Loucy (cell line): ENCODE data around the gene SUPT4H1.
A peak's percentile ranks its signal among the peaks of the same experiment; 100 is the strongest.

Experiments
- H2AFZ ChIP-seq: fragments of 200-600 bp; sonication (generic); 2 replicates; pipeline ENCODE4 v1.6.0; 2016; ENCODE audit warnings: antibody characterized with exemption, mild to moderate bottlenecking, low read length, moderate library complexity
- H3F3A ChIP-seq: fragments of 200-600 bp; 2 replicates; pipeline ENCODE4 v1.6.0; 2016; ENCODE audit warnings: antibody characterized with exemption, low read depth, mild to moderate bottlenecking
- H3K27me3 ChIP-seq: fragments of 200-600 bp; sonication (generic); 2 replicates; pipeline ENCODE4 v1.6.1; 2014; ENCODE audit warnings: low read length, mild to moderate bottlenecking; ENCODE audit not compliant: insufficient read depth, poor library complexity, severe bottlenecking
- H3K36me3 ChIP-seq: fragments of 200-600 bp; sonication (generic); 2 replicates; pipeline ENCODE4 v1.6.1; 2016; ENCODE audit warnings: low read length; ENCODE audit not compliant: insufficient read depth
- H3K4me1 ChIP-seq: fragments of 200-600 bp; sonication (generic); 2 replicates; pipeline ENCODE4 v1.5.1; 2014; ENCODE audit warnings: low read length, mild to moderate bottlenecking; ENCODE audit not compliant: insufficient read depth, poor library complexity, severe bottlenecking
- H3K4me2 ChIP-seq: fragments of 200-600 bp; sonication (generic); 2 replicates; pipeline ENCODE4 v1.6.0; 2014; ENCODE audit warnings: antibody characterized with exemption, low read length, low read depth, mild to moderate bottlenecking; ENCODE audit not compliant: poor library complexity, severe bottlenecking
- H3K4me3 ChIP-seq: fragments of 200-600 bp; sonication (generic); 2 replicates; pipeline ENCODE4 v1.5.1; 2014; ENCODE audit warnings: low read length, mild to moderate bottlenecking, mixed read lengths; ENCODE audit not compliant: poor library complexity, severe bottlenecking
- H3K79me2 ChIP-seq: fragments of 200-600 bp; sonication (generic); 2 replicates; pipeline ENCODE4 v1.6.1; 2014; ENCODE audit warnings: low read length; ENCODE audit not compliant: insufficient read depth
- H3K9ac ChIP-seq: fragments of 200-600 bp; sonication (generic); 2 replicates; pipeline ENCODE4 v1.6.0; 2014; ENCODE audit warnings: mild to moderate bottlenecking, low read depth, low read length, moderate library complexity; ENCODE audit not compliant: poor library complexity, severe bottlenecking
- H3K9me2 ChIP-seq: fragments of 200-600 bp; sonication (generic); replicated peaks from 2 replicates; pipeline ENCODE4 v1.6.1; 2016; ENCODE audit warnings: low read depth, low read length, mixed read lengths
- H3K9me3 ChIP-seq: fragments of 200-600 bp; sonication (generic); 2 replicates; pipeline ENCODE4 v1.6.1; 2014; ENCODE audit warnings: mild to moderate bottlenecking, antibody characterized with exemption, low read length, low read depth; ENCODE audit not compliant: insufficient read depth
- H4K20me1 ChIP-seq: fragments of 200-600 bp; sonication (generic); 2 replicates; pipeline ENCODE4 v1.6.0; 2014; ENCODE audit warnings: antibody characterized with exemption, low read length, mild to moderate bottlenecking; ENCODE audit not compliant: insufficient read depth, poor library complexity, severe bottlenecking
- CTCF ChIP-seq: fragments of 200-600 bp; sonication (generic); conservative IDR thresholded peaks from 2 replicates; pipeline ENCODE4 v1.5.1; 2014; ENCODE audit warnings: mild to moderate bottlenecking, antibody characterized with exemption, low read length
- EZH2phosphoT487 ChIP-seq: fragments of 200-600 bp; IDR thresholded peaks from 2 replicates; pipeline ENCODE4 v1.6.1; 2018; ENCODE audit warnings: antibody characterized with exemption, mild to moderate bottlenecking, moderate library complexity, borderline replicate concordance

Gene SUPT4H1

DNA sequence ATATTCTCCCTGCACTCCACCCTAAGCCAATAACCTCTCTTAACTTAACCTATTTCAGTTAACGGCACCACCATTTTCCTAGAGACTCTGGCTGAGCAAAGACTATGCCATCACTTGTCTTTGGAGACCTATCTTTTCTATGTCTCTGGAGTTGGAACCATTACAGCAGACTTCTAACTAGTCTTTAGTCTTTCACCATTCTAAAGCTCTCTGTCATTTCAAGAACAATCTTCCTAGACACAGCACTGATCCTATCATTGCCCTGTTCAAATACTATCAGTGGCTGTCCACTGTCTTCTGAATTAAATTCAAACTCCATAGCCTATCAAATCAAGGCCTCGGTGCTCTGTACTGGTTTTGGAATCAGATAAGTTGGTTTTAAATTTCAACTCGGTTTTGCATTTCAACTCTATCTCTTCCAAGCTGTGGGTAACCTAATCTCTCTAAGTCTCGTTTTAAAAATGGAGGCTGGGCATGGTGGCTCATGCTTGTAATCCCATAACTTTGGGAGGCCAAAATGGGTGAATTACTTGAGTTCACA, 33.4 kb upstream of the SUPT4H1 start:
- no peaks in the 10 kb centered on the region for H3K36me3 ChIP-seq
- peaks cover 84% of the 10 kb centered on the region for H3K79me2 ChIP-seq
- no peaks in the 10 kb centered on the region for H3K27me3 ChIP-seq
- peaks cover 90% of the 10 kb centered on the region for H3K4me1 ChIP-seq
- no peak overlapping the region for H3K4me3 ChIP-seq
- H3K9me3 ChIP-seq: no peaks in the 10 kb centered on the region
- H3K9me2 ChIP-seq: no peaks in the 10 kb centered on the region
- no peaks in the 10 kb centered on the region for H4K20me1 ChIP-seq
- TF ChIP-seq EZH2phosphoT487 (no peak), CTCF (no peak)
- H3F3A ChIP-seq: peaks cover 18% of the 10 kb centered on the region
- no peak overlapping the region for H3K9ac ChIP-seq
- H3K4me2 ChIP-seq: no peak overlapping the region
- H2AFZ ChIP-seq: no peak overlapping the region

DNA sequence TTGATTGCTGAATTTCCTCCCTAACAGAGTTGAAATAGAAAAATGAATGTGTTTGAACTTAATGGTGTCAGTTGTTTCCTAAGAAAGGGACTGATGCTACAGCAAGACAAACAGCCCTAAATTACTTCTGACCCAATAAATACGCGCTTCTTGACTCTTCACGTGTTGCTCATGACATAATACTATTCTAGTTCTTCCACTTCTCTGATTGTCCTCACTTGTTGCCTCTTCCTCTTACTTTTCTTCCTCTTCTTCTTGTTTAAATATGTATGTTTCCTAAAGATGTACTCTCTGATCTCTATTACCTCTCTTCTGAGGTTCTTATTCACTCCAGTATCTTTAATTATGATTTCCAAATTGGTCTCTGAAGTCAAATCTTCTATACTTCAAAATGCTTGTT, 32.9 kb upstream of the SUPT4H1 start:
- H2AFZ ChIP-seq: no peak overlapping the region
- peaks cover 90% of the 10 kb centered on the region for H3K4me1 ChIP-seq
- peaks cover 18% of the 10 kb centered on the region for H3F3A ChIP-seq
- no peaks in the 10 kb centered on the region for H3K27me3 ChIP-seq
- H3K9me2 ChIP-seq: no peaks in the 10 kb centered on the region
- no peaks in the 10 kb centered on the region for H3K9me3 ChIP-seq
- peak overlapping the region; percentile 51 for H3K9ac ChIP-seq
- H3K79me2 ChIP-seq: peaks cover 84% of the 10 kb centered on the region
- no peak overlapping the region for H3K4me3 ChIP-seq
- H3K36me3 ChIP-seq: no peaks in the 10 kb centered on the region
- H4K20me1 ChIP-seq: no peaks in the 10 kb centered on the region
- TF ChIP-seq EZH2phosphoT487: no peak
- TF ChIP-seq CTCF: no peak
- peak overlapping the region; percentile 43 for H3K4me2 ChIP-seq

GRCh38 chr17:58383892-58384462, 32.0 kb upstream of the SUPT4H1 start:
- Histone ChIP-seq H3K4me3 (no peak overlapping the region), H3K9me3 (no peaks in the 10 kb centered on the region), H3K36me3 (no peaks in the 10 kb centered on the region), H3K9ac (peak overlapping the region; percentile 51), H3F3A (peaks cover 12% of the 10 kb centered on the region), H3K27me3 (no peaks in the 10 kb centered on the region), H3K79me2 (peaks cover 84% of the 10 kb centered on the region), H4K20me1 (no peaks in the 10 kb centered on the region), H3K9me2 (no peaks in the 10 kb centered on the region), H3K4me1 (peaks cover 90% of the 10 kb centered on the region), H3K4me2 (peak overlapping the region; percentile 43), H2AFZ (no peak overlapping the region)
- TF ChIP-seq CTCF (no peak), EZH2phosphoT487 (no peak)
